ENCODE data around the gene TAOK3. TPM values are rescaled to one million over a fixed set of nuclear protein-coding genes. Genes with fewer than 3 reads are reported as not detected.

Gene TAOK3
- total and polyA plus RNA-seq, 12 donors = 8.4 to 29.8 (median 21.2) TPM

GRCh38 chr12:118347916-118348315, 24.8 kb downstream of the TAOK3 start:
- no peak for TF ChIP-seq CTCF (IDR thresholded peaks at IDR 0.05)

DNA sequence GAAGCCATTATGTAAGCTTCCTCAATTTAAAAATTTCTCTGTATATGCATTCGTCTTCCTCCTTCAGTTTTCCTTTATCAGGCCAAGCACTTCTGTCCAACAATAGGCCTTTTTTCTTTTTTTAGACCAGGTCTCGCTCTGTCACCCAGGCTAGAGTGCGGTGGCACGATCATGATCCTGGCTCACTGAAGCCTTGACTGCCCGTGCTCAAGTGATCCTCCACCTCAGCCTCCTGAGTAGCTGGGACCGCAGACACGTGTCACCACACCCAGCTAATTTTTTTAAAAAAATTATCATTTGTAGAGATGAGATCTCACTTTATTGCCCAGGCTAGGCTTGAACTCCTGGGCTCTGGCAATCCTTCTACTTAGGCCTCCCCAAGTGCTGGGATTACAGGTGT, 25.8 kb downstream of the TAOK3 start:
- ATAC-seq = peak in 1 of 8 donors; percentile 64

More at GRCh38 chr12:118347916-118348315, 24.8 kb downstream of the TAOK3 start:
- Histone ChIP-seq H3K36me3 (no peaks in the 10 kb centered on the region), H3K9me3 (no peaks in the 10 kb centered on the region), H3K4me3 (no peak overlapping the region), H3K27me3 (no peaks in the 10 kb centered on the region), H3K27ac (no peak overlapping the region), H3K4me1 (peaks cover 0 to 39% (median 11%) of the 10 kb centered on the region in 9 donors)
- ATAC-seq (no peak), DNase-seq (no peak)
- 97 to 100% methylated on average over 2 of the region's 2 CpGs for WGBS, 2 donors
- intact Hi-C loops (cut with DNase I) = no loop called here

DNA sequence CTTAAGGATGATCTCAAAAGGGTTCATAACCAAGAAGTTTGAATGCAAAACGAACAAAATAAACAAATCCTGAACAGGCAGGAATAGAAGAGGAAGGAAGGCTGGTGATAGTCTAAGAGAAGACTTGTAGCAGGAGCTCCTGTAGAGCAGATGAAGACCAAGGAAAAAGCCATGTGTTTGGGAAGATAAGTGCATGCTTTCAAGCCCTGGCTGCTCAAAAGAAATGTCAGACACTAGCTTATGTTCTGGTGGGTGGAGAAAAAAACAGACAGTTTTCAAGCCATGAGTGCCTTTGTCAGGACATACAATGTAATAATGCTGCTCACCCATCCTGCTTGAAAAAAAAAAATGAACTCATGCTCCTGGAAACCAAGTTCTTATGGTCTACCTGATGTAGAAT, 27.4 kb downstream of the TAOK3 start:
- WGBS, 2 donors = 43 to 67% methylated on average over 1 of the region's 1 CpG
- peaks cover 0 to 37% (median 11%) of the 10 kb centered on the region in 9 donors for H3K4me1 ChIP-seq
- no peaks in the 10 kb centered on the region for H3K9me3 ChIP-seq
- H3K36me3 ChIP-seq = no peaks in the 10 kb centered on the region
- ATAC-seq = no peak
- intact Hi-C loops (cut with DNase I) = no loop called here
- H3K27ac ChIP-seq = no peak overlapping the region
- no peak overlapping the region for H3K4me3 ChIP-seq
- no peak for TF ChIP-seq CTCF (IDR thresholded peaks at IDR 0.05)
- H3K27me3 ChIP-seq = no peaks in the 10 kb centered on the region
- DNase-seq = no peak

More for the DNA sequence above, 25.8 kb downstream of the TAOK3 start:
- H3K4me3 ChIP-seq = no peak overlapping the region
- no peaks in the 10 kb centered on the region for H3K36me3 ChIP-seq
- peaks cover 0 to 37% (median 11%) of the 10 kb centered on the region in 9 donors for H3K4me1 ChIP-seq
- WGBS, 2 donors = 60 to 65% methylated on average over 7 of the region's 7 CpGs
- H3K9me3 ChIP-seq = no peaks in the 10 kb centered on the region
- no peaks in the 10 kb centered on the region for H3K27me3 ChIP-seq
- intact Hi-C loops (cut with DNase I) = no loop called here
- H3K27ac ChIP-seq = no peak overlapping the region
- no peak for TF ChIP-seq CTCF (IDR thresholded peaks at IDR 0.05)
- no peak for DNase-seq

DNA sequence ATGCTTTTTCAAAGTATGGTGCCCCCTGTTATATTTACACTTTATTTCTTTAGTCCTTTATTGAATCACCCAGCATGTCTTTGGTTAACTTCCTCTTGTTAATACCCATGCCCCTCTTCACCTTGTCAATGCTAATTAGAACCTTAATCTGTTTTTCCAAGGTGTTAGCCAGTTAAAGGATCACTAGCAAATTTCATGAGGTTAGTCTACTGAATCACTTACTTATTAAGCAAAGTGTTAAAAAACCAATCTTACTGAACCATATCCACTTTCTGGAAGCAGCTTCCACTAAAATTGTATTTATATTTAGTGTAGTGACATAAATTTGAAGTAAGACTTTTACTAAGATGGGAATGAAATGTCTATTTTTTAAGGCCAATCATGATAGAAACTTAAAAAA, 27.9 kb downstream of the TAOK3 start:
- Histone ChIP-seq H3K4me1 (peaks cover 0 to 37% (median 11%) of the 10 kb centered on the region in 9 donors), H3K27ac (no peak overlapping the region), H3K9me3 (no peaks in the 10 kb centered on the region), H3K4me3 (no peak overlapping the region), H3K27me3 (no peaks in the 10 kb centered on the region), H3K36me3 (no peaks in the 10 kb centered on the region)
- DNase-seq (no peak), ATAC-seq (no peak)
- intact Hi-C loops (cut with DNase I) = no loop called here
- no peak for TF ChIP-seq CTCF (IDR thresholded peaks at IDR 0.05)
